AG09309 (cell line): ENCODE results near the gene AP4S1.
"Not testable (repeated sequence)": the region's sequence is repeated elsewhere in the genome, so short reads cannot be mapped to it uniquely, and the experiment has no call there.

ENCODE experiments used
- DNase-seq: peaks from one replicate; pipeline ENCODE4 v3.0.0-alpha.2; 2010; ENCODE audit warnings: low read depth
- H3K4me3 ChIP-seq: 2 replicates; pipeline ENCODE4 v1.5.1; 2011; ENCODE audit warnings: mild to moderate bottlenecking, low read depth, low read length, moderate library complexity; ENCODE audit not compliant: control insufficient read depth
- CTCF ChIP-seq: IDR thresholded peaks from 2 replicates; pipeline ENCODE4 v1.5.1; 2011; ENCODE audit warnings: mild to moderate bottlenecking, low read depth, low read length, inconsistent platforms; ENCODE audit not compliant: insufficient read depth, control insufficient read depth; ENCODE audit errors: missing control alignments

The AP4S1 gene

GRCh38 chr14:31025367-31026076, at the start of gene AP4S1:
AP4S1 (plus strand) TSS chr14:31025649; CDS start chr14:31066197, 40,548 bp downstream.
- no peak for DNase-seq
- no peak for TF ChIP-seq CTCF
- H3K4me3 ChIP-seq: peak within 1 kb of the TSS; percentile 84

GRCh38 chr14:30977752-30978151, 47.7 kb upstream of the AP4S1 start:
- TF ChIP-seq CTCF: no peak
- H3K4me3 ChIP-seq: no peak overlapping the region

GRCh38 chr14:30980106-30980704, 45.2 kb upstream of the AP4S1 start:
- peak; percentile 46 for DNase-seq
- peak; percentile 54 for TF ChIP-seq CTCF
- not testable (repeated sequence) for H3K4me3 ChIP-seq

More at GRCh38 chr14:30977752-30978151, 47.7 kb upstream of the AP4S1 start:
- DNase-seq: no peak

DNA sequence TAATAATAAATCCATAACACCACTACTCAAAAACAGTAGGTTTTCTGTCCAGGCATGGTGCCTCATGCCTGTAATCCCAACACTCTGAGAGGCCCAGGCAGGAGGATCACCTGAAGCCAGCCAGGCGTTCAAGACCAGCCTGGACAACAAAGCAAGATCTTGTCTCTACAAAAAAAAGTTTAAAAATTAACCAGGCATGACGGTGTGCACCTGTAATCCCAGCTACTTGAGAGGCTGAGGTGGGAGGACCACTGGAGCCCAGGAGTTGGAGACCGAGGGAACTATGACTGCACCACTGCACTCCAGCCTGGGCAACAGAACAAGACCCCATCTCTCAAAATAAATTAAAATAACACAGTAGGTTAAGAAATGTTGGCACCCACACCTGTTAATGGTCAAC, 44.5 kb upstream of the AP4S1 start:
- TF ChIP-seq CTCF: no peak
- no peak overlapping the region for H3K4me3 ChIP-seq
- no peak for DNase-seq

GRCh38 chr14:30982533-30982932, 42.9 kb upstream of the AP4S1 start:
- TF ChIP-seq CTCF: no peak
- DNase-seq: no peak
- no peak overlapping the region for H3K4me3 ChIP-seq

- TF ChIP-seq CTCF: no peak
- DNase-seq: no peak
- no peak overlapping the region for H3K4me3 ChIP-seq
Measured at GRCh38 chr14:30983858-30984257, 41.6 kb upstream of the AP4S1 start.
